Uterus (tissue), 2 donors: ENCODE results near the gene CAMSAP2.

ENCODE experiments used
- CTCF ChIP-seq, 4 experiments: fragments of 200-600 bp in 2 of 4; fragments of 450-650 bp in 2 of 4; sonication (generic) in 2 of 4; IDR thresholded peaks; one replicate each; pipeline ENCODE4 v1.5.1; 2016 to 2019; ENCODE audit warnings: antibody characterized with exemption in 4 of 4, mild to moderate bottlenecking in 2 of 4, moderate library complexity in 1 of 4
- POLR2A ChIP-seq, 2 donors: fragments of 450-650 bp; IDR thresholded peaks; one replicate each; pipeline ENCODE4 v1.6.1; 2016; ENCODE audit warnings: antibody characterized with exemption in 2 of 2, mild to moderate bottlenecking in 1 of 2, moderate library complexity in 1 of 2

GRCh38 chr1:200907611-200908097 lies 169.0 kb downstream of the CAMSAP2 start:
- no peak for TF ChIP-seq CTCF (IDR thresholded peaks at IDR 0.05)
- no peak for TF ChIP-seq POLR2A (IDR thresholded peaks at IDR 0.05)
